NCI-H1436 treated with DMSO at 0.1 percent for 48 hours (cell line): Measurements from ENCODE around the gene MYO1E.
"Not testable (repeated sequence)": the region's sequence is repeated elsewhere in the genome, so short reads cannot be mapped to it uniquely, and the experiment has no call there.

Experiments used
- DNase-seq: peaks from one replicate; lab custom pipeline; 2025; lab: John Stamatoyannopoulos, UW

The MYO1E gene

GRCh38 chr15:59162080-59162479 is 210.6 kb downstream of the MYO1E start:
- not testable (repeated sequence) for DNase-seq

- no peak for DNase-seq
These were observed 211.6 kb downstream of the MYO1E start for GRCh38 chr15:59160880-59161593.

GRCh38 chr15:59159210-59159609 is 213.5 kb downstream of the MYO1E start:
- no peak for DNase-seq

GRCh38 chr15:59158701-59159034 is 214.0 kb downstream of the MYO1E start:
- DNase-seq = no peak

GRCh38 chr15:59157840-59158700 is 214.6 kb downstream of the MYO1E start:
- no peak for DNase-seq

- DNase-seq = no peak
These were observed 215.3 kb downstream of the MYO1E start for GRCh38 chr15:59157396-59157795.

- no peak for DNase-seq
These were observed 217.2 kb downstream of the MYO1E start for GRCh38 chr15:59155431-59155830.

GRCh38 chr15:59154243-59154642 is 218.4 kb downstream of the MYO1E start:
- DNase-seq = no peak

- no peak for DNase-seq
These were observed 219.2 kb downstream of the MYO1E start for GRCh38 chr15:59153466-59153865.

GRCh38 chr15:59152694-59153450 is 219.8 kb downstream of the MYO1E start:
- DNase-seq = no peak

GRCh38 chr15:59150185-59150584 is 222.5 kb downstream of the MYO1E start:
- DNase-seq = no peak

GRCh38 chr15:59148153-59148833 is 224.4 kb downstream of the MYO1E start:
- no peak for DNase-seq

- no peak for DNase-seq
These were observed 225.0 kb downstream of the MYO1E start for GRCh38 chr15:59147666-59148065.

- DNase-seq = not testable (repeated sequence)
These were observed 228.1 kb downstream of the MYO1E start for GRCh38 chr15:59144594-59144993.

- no peak for DNase-seq
These were observed 229.4 kb downstream of the MYO1E start for GRCh38 chr15:59143281-59143680.

- DNase-seq = no peak
These were observed 232.0 kb downstream of the MYO1E start for GRCh38 chr15:59140422-59141226.

- no peak for DNase-seq
These were observed 234.4 kb downstream of the MYO1E start for GRCh38 chr15:59138243-59138642.

GRCh38 chr15:59137566-59137965 is 235.1 kb downstream of the MYO1E start:
- DNase-seq = no peak

GRCh38 chr15:59133929-59134427 is 238.7 kb downstream of the MYO1E start:
- DNase-seq = no peak

GRCh38 chr15:59131969-59132562 is 240.6 kb downstream of the MYO1E start:
- no peak for DNase-seq

GRCh38 chr15:59131456-59131855 is 241.2 kb downstream of the MYO1E start:
- DNase-seq = no peak
